Peyer's patch (tissue), 4 donors: Measurements from ENCODE around the gene PTPRF. TPM values are rescaled to one million over a fixed set of nuclear protein-coding genes. Genes with fewer than 3 reads are reported as not detected.
"Not testable (repeated sequence)": the region's sequence is repeated elsewhere in the genome, so short reads cannot be mapped to it uniquely, and the experiment has no call there.

Experiments used
- DNase-seq, 3 donors: peaks; one replicate each; pipeline ENCODE4 v3.0.0-alpha.2; 2017 to 2019
- H3K27ac ChIP-seq, 4 donors: fragments of 200-600 bp; sonication (generic); one replicate each; pipeline ENCODE4 v1.5.1; 2016 to 2019
- H3K27me3 ChIP-seq, 2 donors: fragments of 200-600 bp; sonication (generic); one replicate each; pipeline ENCODE4 v1.5.1; 2019
- H3K36me3 ChIP-seq, 3 donors: fragments of 200-600 bp; sonication (generic); one replicate each; pipeline ENCODE4 v1.5.1; 2016 to 2019
- H3K4me1 ChIP-seq, 4 donors: fragments of 200-600 bp; sonication (generic); one replicate each; pipeline ENCODE4 v1.5.1; 2016 to 2019
- H3K4me3 ChIP-seq, 4 donors: fragments of 200-600 bp; sonication (generic); 1 replicate in 3 of 4; 2 replicates in 1 of 4; pipeline ENCODE4 v1.5.1; 2016 to 2019; ENCODE audit warnings: mild to moderate bottlenecking in 1 of 4
- H3K9me3 ChIP-seq, 4 donors: fragments of 200-600 bp; sonication (generic); one replicate each; pipeline ENCODE4 v1.5.1; 2016 to 2019; ENCODE audit warnings: mild to moderate bottlenecking in 1 of 4
- POLR2A ChIP-seq, 2 donors: fragments of 450-650 bp; IDR thresholded peaks; one replicate each; pipeline ENCODE4 v1.5.1; 2017; ENCODE audit warnings: antibody characterized with exemption in 2 of 2, mild to moderate bottlenecking in 2 of 2, moderate library complexity in 2 of 2
- total RNA-seq, 4 donors: library from RNA; depleted of rRNA; stranded (reverse); fragments of >200 nt; gene quantifications; one replicate each; pipeline ENCODE4 v1.1.0, GENCODE V29; 2016
- TF ChIP-seq, protein P1 (sequence below), 6 experiments: fragments of 450-650 bp in 4 of 6; fragments of 200-600 bp in 2 of 6; sonication (generic) in 1 of 6; IDR thresholded peaks; one replicate each; pipeline ENCODE4 v1.5.1; 2017 to 2019; ENCODE audit warnings: antibody characterized with exemption in 6 of 6, mild to moderate bottlenecking in 3 of 6, moderate library complexity in 1 of 6

Gene PTPRF
- total RNA-seq, 4 donors from 2014 or later, result 149 to 613 (median 528) TPM

DNA sequence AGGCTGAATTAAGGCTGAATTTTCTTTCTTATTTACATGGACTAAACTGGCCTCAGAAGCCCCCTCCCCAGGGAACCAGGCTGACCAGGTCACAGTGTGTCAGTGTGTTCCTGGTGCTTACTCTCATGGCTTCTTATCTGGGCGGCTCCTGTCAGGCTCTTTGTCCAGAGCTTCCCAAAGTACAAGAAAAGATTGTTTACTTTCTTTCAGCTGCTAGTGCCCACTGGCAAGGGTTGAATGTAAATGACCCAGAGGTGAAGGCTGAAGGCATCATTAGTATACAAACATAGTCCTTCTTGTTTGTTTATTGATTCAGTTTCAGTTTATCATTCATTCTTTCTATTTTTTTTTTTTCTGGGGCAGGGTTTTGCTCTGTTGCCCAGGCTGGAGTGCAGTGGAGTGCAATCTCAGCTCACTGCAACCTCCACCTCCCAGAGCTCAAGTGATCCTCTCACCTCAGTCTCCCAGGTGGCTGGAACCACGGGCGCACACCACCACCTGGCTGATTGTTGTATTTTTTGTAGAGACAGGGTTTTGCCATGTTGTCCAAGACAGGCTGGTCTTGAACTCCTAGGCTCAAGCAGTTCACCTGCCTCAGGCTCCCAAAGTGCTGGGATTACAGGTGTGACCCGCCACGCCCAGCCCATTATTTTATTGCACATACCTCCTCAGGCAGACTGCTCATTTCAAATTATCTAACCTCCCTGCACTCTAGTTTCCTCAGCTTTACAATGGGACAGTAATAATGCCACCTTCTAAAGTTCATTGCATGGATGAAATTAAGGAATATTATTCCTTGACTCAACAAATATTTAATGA lies 109.5 kb downstream of the PTPRF start:
- no peaks in the 10 kb centered on the region for H3K36me3 ChIP-seq
- H3K9me3 ChIP-seq, result no peaks in the 10 kb centered on the region
- TF ChIP-seq, protein P1, sequence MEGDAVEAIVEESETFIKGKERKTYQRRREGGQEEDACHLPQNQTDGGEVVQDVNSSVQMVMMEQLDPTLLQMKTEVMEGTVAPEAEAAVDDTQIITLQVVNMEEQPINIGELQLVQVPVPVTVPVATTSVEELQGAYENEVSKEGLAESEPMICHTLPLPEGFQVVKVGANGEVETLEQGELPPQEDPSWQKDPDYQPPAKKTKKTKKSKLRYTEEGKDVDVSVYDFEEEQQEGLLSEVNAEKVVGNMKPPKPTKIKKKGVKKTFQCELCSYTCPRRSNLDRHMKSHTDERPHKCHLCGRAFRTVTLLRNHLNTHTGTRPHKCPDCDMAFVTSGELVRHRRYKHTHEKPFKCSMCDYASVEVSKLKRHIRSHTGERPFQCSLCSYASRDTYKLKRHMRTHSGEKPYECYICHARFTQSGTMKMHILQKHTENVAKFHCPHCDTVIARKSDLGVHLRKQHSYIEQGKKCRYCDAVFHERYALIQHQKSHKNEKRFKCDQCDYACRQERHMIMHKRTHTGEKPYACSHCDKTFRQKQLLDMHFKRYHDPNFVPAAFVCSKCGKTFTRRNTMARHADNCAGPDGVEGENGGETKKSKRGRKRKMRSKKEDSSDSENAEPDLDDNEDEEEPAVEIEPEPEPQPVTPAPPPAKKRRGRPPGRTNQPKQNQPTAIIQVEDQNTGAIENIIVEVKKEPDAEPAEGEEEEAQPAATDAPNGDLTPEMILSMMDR (IDR thresholded peaks at IDR 0.05), result peak in 3 of 6 experiments; percentile 23 to 32 (median 23)
- no peak for TF ChIP-seq POLR2A (IDR thresholded peaks at IDR 0.05)
- H3K27me3 ChIP-seq, result no peaks in the 10 kb centered on the region
- H3K4me1 ChIP-seq, result no peaks in the 10 kb centered on the region
- H3K27ac ChIP-seq, result no peak overlapping the region
- no peak for DNase-seq
- no peak overlapping the region for H3K4me3 ChIP-seq

DNA sequence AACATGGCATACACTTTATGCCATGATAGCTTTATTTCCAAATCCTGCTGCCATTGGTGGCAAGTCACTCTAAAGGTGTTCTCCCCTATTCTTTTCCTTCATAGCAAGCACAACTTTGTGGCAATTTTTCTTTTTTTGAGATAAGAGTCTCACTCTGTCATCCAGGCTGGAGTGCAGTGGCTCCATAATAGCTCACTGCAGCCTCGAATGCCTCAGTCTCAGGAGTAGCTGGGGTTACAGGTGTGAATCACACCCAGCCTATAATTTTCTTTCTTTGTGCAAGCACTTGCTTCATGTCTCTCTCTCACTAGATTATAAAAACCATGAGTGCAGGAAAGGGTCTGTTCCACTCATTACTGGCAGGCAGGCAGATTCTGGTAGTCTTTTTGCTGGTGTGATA lies 113.9 kb downstream of the PTPRF start:
- no peaks in the 10 kb centered on the region for H3K9me3 ChIP-seq
- TF ChIP-seq POLR2A (IDR thresholded peaks at IDR 0.05), result no peak
- TF ChIP-seq, protein P1 (IDR thresholded peaks at IDR 0.05), result no peak
- no peak for DNase-seq
- no peak overlapping the region for H3K27ac ChIP-seq
- H3K27me3 ChIP-seq, result no peaks in the 10 kb centered on the region
- no peak overlapping the region for H3K4me3 ChIP-seq
- H3K4me1 ChIP-seq, result peaks cover 0 to 4% (median 0%) of the 10 kb centered on the region in 4 donors
- no peaks in the 10 kb centered on the region for H3K36me3 ChIP-seq

DNA sequence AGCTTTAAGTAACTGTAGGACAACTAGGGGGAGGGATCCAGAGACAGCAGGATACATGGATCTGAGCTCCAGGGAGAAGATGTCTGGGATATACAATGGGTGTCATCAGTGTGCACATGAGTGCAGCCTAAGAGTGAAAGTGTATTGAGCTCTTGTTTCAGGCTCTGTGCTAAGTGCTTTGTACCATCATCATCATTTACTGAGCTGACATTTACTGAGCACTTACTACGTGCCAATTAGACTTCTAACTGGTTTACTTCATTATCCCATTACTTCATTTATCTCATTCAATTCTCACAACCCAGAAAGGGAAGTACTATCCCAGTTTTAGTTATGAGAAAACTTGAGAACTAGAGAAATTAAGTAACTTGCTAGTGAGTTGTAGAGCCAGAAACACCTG lies 114.8 kb downstream of the PTPRF start:
- Histone ChIP-seq H3K9me3 (no peaks in the 10 kb centered on the region), H3K4me1 (peaks cover 0 to 4% (median 0%) of the 10 kb centered on the region in 4 donors), H3K27ac (no peak overlapping the region), H3K4me3 (no peak overlapping the region), H3K27me3 (no peaks in the 10 kb centered on the region), H3K36me3 (no peaks in the 10 kb centered on the region)
- TF ChIP-seq, protein P1 (IDR thresholded peaks at IDR 0.05), result no peak
- TF ChIP-seq POLR2A (IDR thresholded peaks at IDR 0.05), result no peak
- DNase-seq, result no peak

DNA sequence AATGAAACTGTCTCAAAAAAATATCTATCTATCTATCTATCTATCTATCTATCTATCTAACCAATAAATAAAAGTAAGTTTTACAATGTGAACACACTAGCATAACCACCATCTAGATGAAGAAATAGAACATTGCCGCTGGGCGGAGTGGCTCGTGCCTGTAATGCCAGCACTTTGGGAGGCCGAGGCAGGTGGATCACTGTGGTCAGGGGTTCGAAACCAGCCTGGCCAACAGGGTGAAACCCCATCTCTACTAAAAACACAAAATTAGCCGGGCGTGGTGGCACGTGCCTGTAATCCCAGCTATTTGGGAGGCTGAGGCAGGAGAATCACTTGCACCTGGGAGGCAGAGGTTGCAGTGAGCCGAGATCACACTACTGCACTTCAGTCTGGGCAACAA lies 116.6 kb downstream of the PTPRF start:
- peaks cover 0 to 19% (median 7%) of the 10 kb centered on the region in 4 donors for H3K4me1 ChIP-seq
- H3K27me3 ChIP-seq, H3K36me3 ChIP-seq, DNase-seq, H3K4me3 ChIP-seq, H3K27ac ChIP-seq, H3K9me3 ChIP-seq: not testable (repeated sequence)

DNA sequence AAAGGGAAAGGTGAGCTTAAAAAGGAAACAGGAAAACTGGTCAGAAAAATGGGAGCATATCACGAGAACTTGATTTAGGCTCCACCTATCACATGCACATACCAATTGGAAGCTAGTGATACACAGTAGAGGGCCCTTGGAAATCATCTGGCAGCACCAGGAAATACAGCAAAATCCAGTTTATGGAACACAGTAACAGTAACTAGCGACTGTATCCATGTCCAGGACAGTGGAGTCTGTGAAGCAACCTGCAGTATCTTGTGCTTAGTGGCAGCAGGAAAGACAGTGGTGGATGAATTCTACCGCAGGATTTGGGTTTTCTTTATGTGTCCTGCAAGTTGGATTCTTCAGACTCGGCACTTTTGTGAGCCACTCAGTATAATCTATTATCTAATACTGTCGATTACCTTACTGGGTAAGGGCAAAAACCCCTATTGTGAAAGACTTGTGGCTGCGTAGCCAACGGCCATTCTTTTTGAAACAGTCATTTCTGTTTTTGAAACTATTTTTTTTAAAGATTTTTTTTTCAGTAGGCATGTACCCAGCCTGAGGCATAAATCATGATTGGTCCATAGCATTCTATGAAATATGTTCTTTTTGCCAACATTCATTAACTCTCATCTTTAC lies 117.7 kb downstream of the PTPRF start:
- no peaks in the 10 kb centered on the region for H3K27me3 ChIP-seq
- H3K9me3 ChIP-seq, result no peaks in the 10 kb centered on the region
- H3K36me3 ChIP-seq, result peaks cover 0 to 4% (median 0%) of the 10 kb centered on the region in 3 donors
- no peak overlapping the region for H3K4me3 ChIP-seq
- no peak for TF ChIP-seq POLR2A (IDR thresholded peaks at IDR 0.05)
- TF ChIP-seq, protein P1 (IDR thresholded peaks at IDR 0.05), result no peak
- DNase-seq, result no peak
- H3K4me1 ChIP-seq, result peaks cover 0 to 26% (median 7%) of the 10 kb centered on the region in 4 donors
- no peak overlapping the region for H3K27ac ChIP-seq

DNA sequence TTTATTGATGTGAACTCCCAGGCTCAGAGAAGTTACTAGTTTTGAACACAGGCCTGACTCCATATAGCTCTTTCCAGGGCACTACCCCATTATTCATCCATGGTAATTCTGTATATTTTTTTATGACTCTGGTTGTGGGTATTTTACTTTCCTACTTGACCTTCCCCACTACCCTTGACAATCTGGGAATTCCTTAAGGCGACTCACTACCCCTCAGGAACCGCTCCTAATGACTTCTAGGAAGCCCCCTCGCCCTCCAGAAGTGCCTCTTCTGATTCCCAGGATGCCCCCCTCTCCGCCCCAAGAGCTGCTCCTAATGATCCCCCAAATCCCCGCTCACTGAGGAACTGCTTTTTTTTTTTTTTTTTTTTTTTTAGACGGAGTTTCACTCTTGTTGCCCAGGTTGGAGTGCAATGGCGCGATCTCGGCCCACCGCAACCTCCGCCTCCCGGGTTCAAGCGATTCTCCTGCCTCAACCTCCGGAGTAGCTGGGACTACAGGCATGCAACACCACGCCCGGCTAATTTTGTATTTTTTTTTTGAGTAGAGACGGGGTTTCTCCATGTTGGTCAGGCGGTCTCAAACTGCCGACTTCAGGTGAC lies 118.3 kb downstream of the PTPRF start:
- Histone ChIP-seq H3K4me1 (peaks cover 0 to 33% (median 7%) of the 10 kb centered on the region in 4 donors), H3K9me3 (no peaks in the 10 kb centered on the region), H3K36me3 (peaks cover 0 to 11% (median 0%) of the 10 kb centered on the region in 3 donors), H3K27me3 (no peaks in the 10 kb centered on the region), H3K27ac (peak overlapping the region; percentile 89 to 98 (median 97)), H3K4me3 (peak overlapping the region; percentile 64 to 90 (median 80))
- no peak for DNase-seq
- TF ChIP-seq POLR2A (IDR thresholded peaks at IDR 0.05), result no peak
- TF ChIP-seq, protein P1 (IDR thresholded peaks at IDR 0.05), result no peak
